ENCODE measurements around the gene AADAT.
A peak's percentile ranks its signal among the peaks of the same experiment; 100 is the strongest.
"Not testable (repeated sequence)": the region's sequence is repeated elsewhere in the genome, so short reads cannot be mapped to it uniquely, and the experiment has no call there.

The AADAT gene

DNA sequence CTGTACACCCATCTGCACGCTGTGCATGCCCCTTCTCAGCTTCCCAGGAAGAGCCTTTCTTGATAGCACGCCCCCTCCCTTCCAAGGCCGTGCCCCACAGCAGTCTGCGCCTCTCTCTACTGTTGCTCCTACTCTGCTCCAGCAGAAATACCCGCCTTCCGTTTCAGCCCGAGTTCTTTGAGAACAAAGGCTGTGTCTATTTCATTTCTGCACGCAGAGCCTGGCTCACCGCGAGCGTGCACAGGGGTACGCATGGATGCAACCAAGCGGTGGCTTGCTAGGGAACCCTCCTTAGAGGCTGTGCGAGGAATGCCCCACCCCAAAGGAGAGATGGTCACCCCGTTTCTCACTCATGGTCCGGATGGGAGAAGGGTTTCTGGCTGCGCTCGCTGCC lies 485 bp downstream of the AADAT start:
- DNase-seq = peak; percentile 54

DNA sequence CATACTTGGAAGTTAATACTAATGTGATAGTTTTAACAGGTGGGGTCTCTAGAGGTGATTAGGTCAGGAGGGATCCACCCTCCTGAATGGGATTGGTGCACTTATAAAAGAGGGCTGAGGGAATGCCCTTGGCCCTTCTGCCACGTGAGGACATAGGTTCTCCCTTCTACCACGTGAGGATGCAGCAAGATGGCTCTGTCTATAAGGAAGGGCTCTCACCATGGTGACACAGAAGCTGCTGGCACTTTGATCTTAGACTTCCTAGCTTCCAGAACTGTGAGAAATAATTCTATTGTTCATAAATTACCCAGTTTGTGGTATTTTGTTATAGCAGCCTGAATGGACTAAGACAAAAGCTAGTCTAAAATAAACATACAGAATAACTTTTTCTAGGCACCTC lies 1.0 kb downstream of the AADAT start:
- peak; percentile 10 for DNase-seq

DNA sequence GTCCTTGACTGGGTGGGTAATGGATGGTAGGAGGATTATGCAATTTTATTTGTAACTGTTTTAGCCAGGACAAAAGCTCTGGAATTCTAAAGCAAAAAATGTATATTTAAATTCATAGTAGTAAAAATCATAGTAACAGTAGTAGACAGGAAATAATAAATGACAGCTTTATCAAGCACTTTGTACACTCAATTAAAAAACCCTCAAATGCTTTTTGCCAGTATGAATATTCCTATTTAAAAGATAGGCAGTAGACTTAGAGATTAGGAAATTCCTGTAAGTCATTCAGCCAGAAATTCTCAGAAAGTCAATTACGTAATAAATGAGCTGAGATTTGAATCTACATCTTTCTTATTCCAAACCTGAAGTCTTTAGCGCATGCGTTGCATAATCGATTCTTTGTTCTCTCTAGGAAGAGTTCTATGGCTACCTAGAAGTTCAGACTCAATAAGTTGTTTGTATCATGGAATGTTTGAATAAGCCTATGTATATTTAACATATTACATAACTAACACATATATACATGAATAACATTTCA lies 2.5 kb downstream of the AADAT start:
- DNase-seq = no peak

DNA sequence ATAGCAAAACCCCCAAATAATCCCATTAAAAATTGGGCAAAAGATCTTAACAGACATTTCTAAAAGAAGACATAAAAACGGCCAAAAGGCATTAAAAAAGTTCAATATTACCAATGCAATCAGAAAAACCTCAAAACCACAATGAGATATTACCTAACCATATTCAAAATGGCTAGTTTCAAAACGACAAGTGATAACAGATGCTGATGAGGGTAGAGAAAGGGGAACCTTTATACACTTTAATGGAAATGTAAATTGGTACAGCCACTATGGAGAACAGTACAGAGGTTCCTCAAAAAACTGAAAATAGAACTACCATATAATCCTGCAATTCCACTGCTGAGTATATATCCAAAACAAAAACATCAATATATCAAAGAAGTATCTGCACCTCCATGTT lies 6.2 kb downstream of the AADAT start:
- no peak for DNase-seq

DNA sequence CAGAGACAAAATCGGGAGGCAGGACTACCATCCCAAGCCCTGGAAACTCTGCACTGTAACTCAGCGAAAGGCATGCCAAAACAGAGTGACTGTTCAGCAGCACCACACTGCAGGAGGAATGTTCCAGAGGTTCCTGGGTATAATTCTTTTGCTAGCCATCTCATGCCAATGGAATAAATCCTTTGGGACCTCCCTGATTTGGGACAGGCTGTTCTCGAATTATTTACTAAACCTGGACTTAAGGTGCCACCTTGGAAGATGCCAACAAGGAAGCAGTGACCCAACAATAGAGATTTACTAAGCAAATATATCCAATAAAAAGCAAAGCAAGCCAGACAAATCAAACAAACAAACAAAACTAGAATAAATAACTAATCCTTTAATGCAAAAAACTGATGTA lies 9.3 kb downstream of the AADAT start:
- DNase-seq = no peak

DNA sequence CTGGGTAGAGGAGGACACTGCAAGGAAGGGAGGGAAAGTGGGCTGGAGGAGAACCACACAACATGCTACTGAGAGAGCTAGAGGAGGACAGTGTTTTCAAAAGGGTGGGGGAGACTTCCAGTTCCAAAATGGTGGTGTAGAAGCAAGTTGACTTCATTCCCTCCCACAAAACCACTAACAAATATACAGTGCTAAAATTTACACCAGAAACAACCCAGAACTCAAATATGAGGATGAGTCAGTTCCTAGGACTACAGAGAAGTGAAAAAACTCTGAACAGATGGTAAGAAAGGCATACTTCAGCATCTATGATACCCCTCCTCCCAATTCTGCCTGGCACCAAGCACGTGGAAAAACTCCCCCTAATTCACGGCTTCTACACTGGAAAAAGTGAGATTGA lies 9.8 kb downstream of the AADAT start:
- no peak for DNase-seq

DNA sequence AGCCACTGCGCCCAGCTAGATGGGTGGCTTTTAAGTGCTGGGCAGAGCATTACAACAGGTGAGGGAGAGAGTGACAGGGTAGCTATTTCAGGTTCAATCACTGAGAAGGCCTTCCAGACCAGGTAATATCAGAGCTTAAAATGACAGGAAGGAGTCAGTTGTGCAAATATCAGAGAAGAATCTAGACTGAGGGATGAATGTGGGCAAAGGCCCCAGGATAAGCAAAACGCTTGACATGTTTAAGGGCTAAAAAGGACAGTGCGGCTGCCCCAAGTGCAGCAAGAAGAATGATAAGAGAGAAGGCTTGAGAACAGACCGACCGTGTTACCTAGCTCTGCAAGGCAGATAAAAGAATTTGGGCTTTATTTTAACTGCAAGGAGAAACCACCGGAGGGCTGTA lies 18.6 kb downstream of the AADAT start:
- no peak for DNase-seq

DNA sequence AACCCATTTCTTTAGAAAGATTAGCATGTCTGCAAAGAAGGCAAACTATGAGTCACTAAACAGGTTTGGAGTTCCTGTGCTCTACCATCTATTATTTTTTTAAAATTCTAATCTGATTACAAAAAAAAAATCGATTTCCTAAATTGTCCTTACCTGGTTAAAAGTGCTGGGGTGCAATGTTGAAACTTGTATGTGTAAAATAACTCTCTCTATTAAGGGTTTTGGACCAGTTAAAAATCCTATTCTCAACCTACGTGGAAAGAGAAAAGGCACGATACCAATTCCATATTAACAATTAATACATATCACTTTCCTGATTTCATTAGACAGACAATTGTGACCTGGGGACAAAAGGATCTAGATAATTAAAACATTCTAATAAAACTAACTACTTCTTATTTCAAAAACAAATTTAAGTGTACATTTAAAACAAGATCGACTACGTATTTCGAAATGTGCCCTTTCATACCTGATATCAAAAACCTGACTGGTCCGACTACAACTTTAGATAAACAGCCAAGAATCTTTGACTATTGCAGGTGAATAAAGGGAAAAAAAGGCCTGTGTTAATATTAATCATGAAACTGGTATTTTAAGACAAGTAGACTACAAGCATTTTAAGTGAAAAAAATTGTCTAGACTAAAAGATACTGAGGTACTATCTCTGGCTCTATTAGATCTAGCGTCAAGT lies 21.2 kb downstream of the AADAT start:
- no peak for DNase-seq

DNA sequence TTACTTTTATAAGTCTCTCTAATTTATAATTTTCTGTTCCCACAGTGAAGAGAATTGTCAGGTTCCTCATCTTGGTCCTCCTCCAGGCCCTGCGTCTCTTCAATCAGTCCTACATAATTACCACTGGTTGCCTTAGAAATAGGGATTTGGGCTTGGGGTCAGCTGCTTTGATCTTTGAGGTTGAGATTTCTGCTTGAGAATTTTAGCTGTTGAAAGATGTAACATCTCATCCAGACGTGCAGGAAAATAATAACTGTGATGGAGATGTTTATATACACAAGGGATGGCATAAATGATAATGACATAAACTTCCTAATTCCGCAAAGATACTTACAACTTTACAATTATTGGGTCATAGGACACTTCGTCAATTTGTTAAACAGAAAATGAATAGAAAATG lies 30.3 kb downstream of the AADAT start:
- no peak for DNase-seq

DNA sequence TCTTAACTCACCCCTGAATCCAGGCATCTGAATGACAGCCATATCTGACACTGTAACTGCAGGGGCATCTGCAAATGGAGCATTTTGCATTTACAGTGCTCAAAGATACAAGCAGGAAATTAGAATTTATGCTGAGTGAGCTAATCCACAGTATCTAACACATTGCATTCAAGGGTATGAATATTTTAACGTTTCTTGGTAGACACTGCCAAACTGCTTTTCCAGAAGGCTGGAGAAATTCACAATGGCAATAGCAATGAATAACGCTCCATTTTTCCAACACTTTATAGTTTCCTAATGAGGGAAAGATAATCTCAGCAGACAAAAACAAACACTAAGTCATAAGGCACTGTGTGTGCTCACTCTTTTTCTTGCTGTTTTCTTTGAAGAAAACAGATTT lies 30.9 kb downstream of the AADAT start:
- DNase-seq = no peak

DNA sequence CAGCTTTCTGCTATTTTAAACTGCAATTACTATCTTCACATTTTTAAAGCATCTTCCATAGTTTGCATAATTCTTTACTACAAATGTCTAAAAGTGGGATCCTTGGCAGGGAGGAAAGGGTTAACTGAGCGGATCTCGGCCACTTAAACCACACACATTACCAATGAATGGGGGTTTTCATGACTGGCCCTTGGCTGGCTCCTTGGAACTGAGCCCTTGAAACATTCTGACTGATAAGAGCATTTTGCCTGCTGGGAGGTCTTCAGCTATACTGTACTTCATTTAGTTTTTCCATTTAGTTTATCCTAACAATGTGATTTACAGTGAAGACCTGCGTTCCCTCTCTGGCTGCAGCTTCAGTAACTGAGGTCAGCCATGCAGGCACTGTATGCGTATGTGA lies 31.9 kb downstream of the AADAT start:
- DNase-seq = no peak

DNA sequence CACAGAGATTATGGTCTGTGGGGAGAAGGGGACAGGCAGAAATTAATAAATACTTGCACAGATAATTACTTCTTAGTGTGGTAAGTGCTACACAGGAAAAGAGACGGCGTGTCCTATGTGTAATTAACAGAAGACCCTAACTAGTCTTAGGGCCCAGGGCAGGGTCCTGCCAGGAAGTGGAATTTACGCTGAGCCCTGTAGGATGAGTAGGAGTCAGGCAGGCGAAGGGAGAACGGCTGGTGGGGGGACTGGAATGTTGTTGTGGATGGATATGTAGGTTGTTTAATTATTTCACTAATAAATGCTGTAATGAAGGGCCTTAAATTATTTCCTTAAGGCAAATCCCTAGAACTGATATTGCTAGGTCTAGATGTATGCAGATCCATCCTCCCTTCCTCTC lies 36.8 kb downstream of the AADAT start:
- no peak for DNase-seq

DNA sequence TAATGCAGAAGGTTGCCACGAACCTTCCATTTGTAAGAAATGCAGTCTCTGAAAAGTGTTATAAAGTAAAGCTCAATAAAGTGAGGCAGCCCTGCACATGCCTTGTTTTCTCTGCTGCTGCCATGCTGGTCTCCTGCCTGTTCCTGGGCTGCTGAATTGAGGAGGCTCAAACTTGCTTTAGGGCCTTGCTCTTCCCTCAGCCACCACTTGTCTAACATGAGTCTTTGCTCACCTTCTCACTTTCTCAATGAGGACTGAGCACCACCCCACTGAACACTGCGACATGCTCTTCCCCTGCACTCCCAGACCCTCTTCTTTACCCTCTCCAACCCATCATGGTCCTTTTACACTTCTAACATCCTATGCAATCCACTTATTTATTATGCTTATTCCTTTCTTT lies 38.4 kb downstream of the AADAT start:
- DNase-seq = no peak

DNA sequence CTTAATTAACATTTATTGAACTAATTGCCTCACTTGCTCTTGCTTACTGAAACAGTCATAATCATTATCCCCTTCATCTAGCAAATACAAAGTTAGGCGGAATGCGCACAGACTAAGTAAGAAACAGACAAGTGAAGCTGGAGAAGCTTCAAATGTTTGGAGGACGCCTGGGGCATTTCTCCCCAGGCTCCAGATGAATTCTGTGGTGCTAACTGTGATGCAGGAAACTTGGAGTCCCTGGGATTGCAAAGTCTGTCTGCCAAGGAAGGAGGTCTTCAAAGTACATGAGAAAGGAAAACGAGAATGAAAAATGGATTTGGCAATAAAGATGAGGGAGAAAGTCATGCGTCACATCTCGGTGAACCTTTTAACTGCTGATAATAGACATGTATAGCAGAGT lies 40.0 kb downstream of the AADAT start:
- DNase-seq = no peak

DNA sequence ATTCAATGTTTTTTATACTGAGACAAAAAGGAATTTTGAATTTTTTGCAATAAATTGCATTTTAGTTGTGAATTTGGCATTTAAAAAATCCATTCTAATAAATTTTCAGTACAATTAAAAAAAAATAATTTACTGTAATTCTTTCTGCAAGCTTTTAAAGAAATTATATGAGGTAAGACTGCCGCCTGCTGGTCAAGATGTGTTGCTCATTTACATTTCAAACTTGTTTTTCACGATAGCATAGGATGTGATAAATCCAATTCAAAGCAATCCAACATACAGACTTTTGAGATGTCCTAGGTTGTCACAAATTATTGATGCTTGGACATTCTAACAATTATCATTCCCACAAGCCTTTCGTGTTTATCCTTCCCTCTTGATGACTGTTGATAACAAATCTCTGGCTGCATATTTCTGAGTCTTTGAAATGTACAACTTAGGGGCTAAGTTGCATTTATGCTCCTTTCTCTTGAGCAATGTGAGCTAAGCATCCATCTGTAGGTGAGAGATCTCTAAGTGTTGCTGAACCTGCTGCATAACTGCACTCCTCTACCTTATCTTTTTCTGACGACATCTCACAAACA lies 41.9 kb downstream of the AADAT start:
- peak; percentile 48 for DNase-seq

DNA sequence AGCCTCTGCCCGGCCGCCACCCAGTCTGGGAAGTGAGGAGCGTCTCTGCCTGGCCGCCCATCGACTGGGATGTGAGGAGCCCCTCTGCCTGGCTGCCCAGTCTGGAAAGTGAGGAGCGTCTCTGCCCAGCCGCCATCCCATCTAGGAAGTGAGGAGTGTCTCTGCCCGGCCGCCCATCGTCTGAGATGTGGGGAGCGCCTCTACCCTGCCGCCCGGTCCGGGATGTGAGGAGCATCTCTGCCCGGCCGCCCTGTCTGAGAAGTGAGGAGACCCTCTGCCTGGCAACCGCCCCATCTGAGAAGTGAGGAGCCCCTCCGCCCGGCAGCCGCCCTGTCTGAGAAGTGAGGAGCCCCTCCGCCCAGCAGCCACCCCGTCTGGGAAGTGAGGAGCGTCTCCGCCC lies 43.6 kb downstream of the AADAT start:
- DNase-seq = not testable (repeated sequence)

DNA sequence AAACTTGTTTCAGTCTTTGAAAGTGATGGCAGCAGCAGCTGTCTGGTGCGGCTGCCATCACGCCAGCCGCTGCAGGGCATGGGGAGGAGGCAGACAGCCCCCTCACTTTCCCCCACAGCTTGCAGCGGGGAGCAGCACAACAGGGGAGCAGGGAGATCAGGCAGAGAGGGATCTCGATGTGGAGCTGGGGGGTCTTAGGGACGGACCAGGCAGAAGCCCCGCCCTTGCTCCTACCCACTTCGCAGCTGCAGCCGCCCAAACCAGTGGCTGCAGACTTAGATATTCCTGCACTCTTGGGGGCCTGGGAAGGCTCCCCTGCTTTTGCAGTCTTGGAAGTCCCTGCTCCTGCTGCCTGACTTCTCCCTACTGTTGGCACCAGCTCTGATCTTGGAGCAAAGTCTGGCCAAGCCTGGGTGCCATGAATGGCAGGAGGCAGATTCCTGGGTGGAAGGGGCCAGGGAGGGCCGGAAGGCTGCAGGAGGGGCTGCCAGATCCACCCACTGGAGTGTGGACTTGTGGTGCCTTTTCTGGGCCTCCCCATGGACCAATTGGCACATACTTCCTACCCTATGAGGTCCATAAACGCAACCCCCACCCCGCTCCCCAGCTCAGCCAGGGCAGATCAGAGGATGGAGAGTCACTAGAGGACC lies 49.6 kb downstream of the AADAT start:
- no peak for DNase-seq

DNA sequence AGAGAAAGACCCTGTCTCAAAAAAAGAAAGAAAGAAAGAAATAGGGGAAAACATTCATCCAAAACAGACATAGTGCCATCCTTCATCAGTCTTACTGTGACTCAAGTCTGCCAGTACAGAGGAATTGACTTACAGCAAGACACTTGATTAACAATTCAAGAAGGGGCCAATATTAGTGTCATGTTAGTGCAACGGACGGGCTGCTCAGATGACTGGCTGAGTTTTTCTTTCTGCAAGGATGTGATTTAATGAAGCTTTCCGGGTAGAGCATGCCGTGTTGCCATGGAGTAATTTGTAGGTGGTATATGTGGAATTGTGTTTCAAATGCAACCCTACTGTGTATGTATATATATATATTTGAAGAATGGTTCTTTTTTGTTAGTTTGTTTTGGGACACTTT lies 51.0 kb downstream of the AADAT start:
- no peak for DNase-seq

DNA sequence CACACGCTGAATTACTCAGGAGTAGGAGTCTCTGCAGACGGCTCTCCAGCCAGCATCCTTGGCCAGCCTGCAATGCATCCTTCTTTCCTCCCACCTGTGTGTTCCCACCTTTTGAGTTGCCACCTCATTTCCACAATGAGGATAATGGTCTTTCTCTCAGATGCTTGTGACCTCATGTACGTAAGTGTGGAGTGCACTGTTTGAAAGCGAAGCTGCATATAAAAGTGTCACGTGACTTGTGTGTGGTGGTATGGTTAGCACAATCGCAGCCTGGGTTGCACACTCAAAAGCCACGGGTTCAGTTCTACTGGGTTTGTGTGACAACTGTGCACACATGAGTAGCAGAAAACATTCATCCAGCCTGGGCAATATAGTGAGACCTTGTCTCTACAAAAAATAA lies 51.5 kb downstream of the AADAT start:
- no peak for DNase-seq

DNA sequence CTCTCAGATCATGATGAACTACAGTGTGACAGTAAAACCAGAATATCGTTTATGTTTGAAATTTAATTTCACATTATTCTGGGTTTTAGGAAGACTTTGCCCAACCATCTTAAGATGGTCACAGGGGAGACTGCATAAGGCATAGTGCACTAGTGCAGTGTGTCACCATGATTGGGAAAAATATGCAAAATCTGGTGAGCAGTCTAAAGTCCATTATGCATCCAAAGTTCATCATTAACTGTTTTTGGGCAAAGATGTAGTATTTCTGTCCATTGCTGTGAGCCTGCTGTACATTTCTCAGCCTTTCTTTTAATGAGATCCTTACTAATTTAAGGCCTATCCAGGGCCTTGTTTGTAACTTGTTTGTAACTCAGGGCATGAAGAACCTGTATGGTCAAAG lies 52.3 kb downstream of the AADAT start:
- DNase-seq = no peak

DNA sequence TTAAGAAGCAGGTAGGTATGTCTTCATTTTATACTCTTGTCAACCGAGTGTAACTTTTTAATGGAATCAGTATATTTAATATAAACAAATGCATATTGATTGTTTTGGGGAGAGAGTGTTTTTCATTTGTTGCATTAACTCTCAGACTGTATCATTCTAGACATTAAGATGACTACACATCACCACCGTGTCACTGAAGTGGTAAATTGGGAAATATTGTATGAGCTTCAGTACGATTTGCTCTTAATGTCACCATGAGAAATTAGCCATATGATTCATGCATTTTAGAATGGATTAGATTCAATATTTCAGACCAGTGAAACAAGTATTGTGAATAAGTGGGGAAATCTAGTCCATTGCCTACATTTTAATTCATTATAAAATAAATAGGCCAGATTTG lies 53.9 kb downstream of the AADAT start:
- no peak for DNase-seq

DNA sequence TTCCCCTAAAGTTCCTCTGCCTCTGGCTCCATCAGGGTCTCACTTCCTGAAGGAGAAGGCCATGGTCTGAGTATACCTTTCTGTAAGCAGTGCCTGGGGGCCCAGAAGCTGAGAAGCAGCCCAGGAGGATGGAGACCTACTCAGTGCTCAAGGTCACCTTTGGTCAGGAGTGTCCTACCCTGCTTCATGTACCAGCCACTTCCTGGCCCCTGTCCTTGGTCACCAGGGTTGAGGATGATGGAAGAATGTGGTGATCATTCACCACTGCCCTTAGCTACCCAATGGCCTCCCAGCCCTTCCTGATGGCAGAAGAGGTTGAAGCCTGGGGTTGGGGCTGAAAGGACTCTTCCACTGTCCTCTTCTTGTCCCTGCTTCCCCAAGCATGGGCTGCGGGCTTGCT lies 54.5 kb downstream of the AADAT start:
- no peak for DNase-seq

DNA sequence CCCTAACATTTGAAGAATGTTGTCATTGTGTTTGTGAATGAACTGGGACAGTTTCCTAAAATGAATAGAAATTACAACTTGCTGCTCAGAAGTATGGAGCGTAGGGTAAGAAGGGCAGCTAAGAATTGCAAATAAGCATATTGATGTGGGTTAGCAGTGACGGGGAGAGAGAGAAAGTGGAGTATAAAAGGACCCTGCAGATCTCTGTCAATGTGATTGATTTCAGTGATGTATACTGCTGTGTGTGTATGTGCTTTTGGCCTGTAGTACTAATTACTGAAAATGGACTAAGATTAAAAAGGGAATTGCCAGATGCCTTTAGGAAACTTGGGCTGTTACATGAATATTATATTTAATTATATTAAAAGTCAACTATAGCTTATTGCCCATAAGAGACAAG lies 55.8 kb downstream of the AADAT start:
- DNase-seq = no peak

DNA sequence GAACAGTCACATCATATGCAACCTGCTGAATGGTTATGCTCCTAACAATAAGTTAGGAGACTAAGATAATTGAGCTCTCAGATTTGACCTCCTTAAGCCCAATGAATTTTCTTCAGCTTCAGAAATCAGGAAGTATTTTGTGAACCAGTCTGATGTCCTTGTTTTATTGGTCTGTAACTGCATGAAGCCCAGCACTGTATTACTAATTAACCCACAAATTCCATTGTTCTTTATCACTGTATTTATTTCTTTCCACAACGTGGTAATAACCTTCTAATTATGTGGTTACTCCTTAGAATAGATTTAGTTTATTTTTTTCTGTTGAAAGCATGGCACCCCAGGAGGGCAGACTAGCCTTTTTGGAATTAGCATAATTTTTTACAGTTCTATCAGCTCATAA lies 59.6 kb downstream of the AADAT start:
- DNase-seq = no peak

Data from COR-L47 (cell line).